Neuronal stem cell (in vitro differentiated cells): ENCODE measurements around the gene SIX5.
A peak's percentile ranks its signal among the peaks of the same experiment; 100 is the strongest.

Experiments
- DNase-seq: peaks from one replicate; pipeline ENCODE4 v3.0.0-alpha.2; 2013; ENCODE audit warnings: low spot score
- H2AFZ ChIP-seq: one replicate; pipeline ENCODE4 v1.6.1; 2013; ENCODE audit warnings: mild to moderate bottlenecking, low read length, inconsistent platforms
- H2AK5ac ChIP-seq: 2 replicates; pipeline ENCODE4 v1.6.1; 2013; ENCODE audit warnings: low read depth, mild to moderate bottlenecking, inconsistent platforms, low read length, moderate library complexity, mixed read lengths
- H2BK120ac ChIP-seq: 2 replicates; pipeline ENCODE4 v1.6.1; 2013; ENCODE audit warnings: low read depth, mild to moderate bottlenecking, inconsistent platforms, low read length, moderate library complexity, mixed read lengths
- H2BK12ac ChIP-seq: one replicate; pipeline ENCODE4 v1.6.1; 2013; ENCODE audit warnings: low read length, inconsistent platforms
- H2BK15ac ChIP-seq: 2 replicates; pipeline ENCODE4 v1.6.1; 2013; ENCODE audit warnings: mild to moderate bottlenecking, low read length, inconsistent platforms, mixed read lengths
- H2BK5ac ChIP-seq: one replicate; pipeline ENCODE4 v1.6.1; 2013; ENCODE audit warnings: inconsistent platforms, mild to moderate bottlenecking, low read length, moderate library complexity
- H3K14ac ChIP-seq: one replicate; pipeline ENCODE4 v1.6.1; 2013; ENCODE audit warnings: low read length, inconsistent platforms
- H3K18ac ChIP-seq: 2 replicates; pipeline ENCODE4 v1.6.1; 2013; ENCODE audit warnings: low read length, inconsistent platforms
- H3K23ac ChIP-seq: 2 replicates; pipeline ENCODE4 v1.6.1; 2013; ENCODE audit warnings: low read depth, mild to moderate bottlenecking, mixed read lengths, low read length, inconsistent platforms; ENCODE audit not compliant: poor library complexity
- H3K27ac ChIP-seq: replicated peaks from 3 replicates; pipeline ENCODE4 v1.5.1; 2013; ENCODE audit warnings: low read length, inconsistent platforms
- H3K27me3 ChIP-seq, 3 experiments: 2 replicates each; pipeline ENCODE4 v1.6.1; 2013; ENCODE audit warnings: low read length in 3 of 3, mild to moderate bottlenecking in 2 of 3, inconsistent platforms in 1 of 3, low read depth in 1 of 3, mixed read lengths in 1 of 3, moderate library complexity in 1 of 3; ENCODE audit not compliant: control insufficient read depth in 3 of 3, insufficient read depth in 3 of 3
- H3K36me3 ChIP-seq, 2 donors: replicated peaks in 1 of 2; 2 replicates each; pipeline ENCODE4 v1.6.1; 2013; ENCODE audit warnings: low read length in 2 of 2; ENCODE audit not compliant: control insufficient read depth in 2 of 2, insufficient read depth in 2 of 2
- H3K4ac ChIP-seq: 2 replicates; pipeline ENCODE4 v1.6.1; 2013; ENCODE audit warnings: inconsistent platforms, mild to moderate bottlenecking, low read length, moderate library complexity
- H3K4me1 ChIP-seq, 2 donors: 1 replicate in 1 of 2; 2 replicates in 1 of 2; pipeline ENCODE4 v1.6.1; 2013; ENCODE audit warnings: low read length in 2 of 2, low read depth in 1 of 2; ENCODE audit not compliant: control insufficient read depth in 2 of 2, insufficient read depth in 1 of 2
- H3K4me2 ChIP-seq: one replicate; pipeline ENCODE4 v1.6.1; 2013; ENCODE audit warnings: mild to moderate bottlenecking, low read length, inconsistent platforms; ENCODE audit not compliant: insufficient read depth, poor library complexity, severe bottlenecking
- H3K4me3 ChIP-seq, 2 donors: 2 replicates each; pipeline ENCODE4 v1.5.1; 2013; ENCODE audit warnings: low read length in 2 of 2, mild to moderate bottlenecking in 2 of 2, inconsistent platforms in 1 of 2, moderate library complexity in 1 of 2
- H3K79me1 ChIP-seq: one replicate; pipeline ENCODE4 v1.6.1; 2013; ENCODE audit warnings: low read depth, mild to moderate bottlenecking, inconsistent platforms, low read length, moderate library complexity
- H3K9ac ChIP-seq: one replicate; pipeline ENCODE4 v1.6.1; 2013; ENCODE audit warnings: mild to moderate bottlenecking, low read depth, low read length, inconsistent platforms; ENCODE audit not compliant: poor library complexity
- H3K9me3 ChIP-seq, 2 donors: replicated peaks in 1 of 2; 2 replicates each; pipeline versions ENCODE3 to v1.6.1; 2013; ENCODE audit warnings: low read length in 2 of 2, mild to moderate bottlenecking in 2 of 2, inconsistent platforms in 1 of 2, low read depth in 1 of 2, mixed read lengths in 1 of 2, moderate library complexity in 1 of 2; ENCODE audit not compliant: control insufficient read depth in 2 of 2, insufficient read depth in 1 of 2
- H4K8ac ChIP-seq: one replicate; pipeline ENCODE4 v1.6.1; 2013; ENCODE audit warnings: low read depth, mild to moderate bottlenecking, inconsistent platforms, low read length, moderate library complexity
- H4K91ac ChIP-seq: one replicate; pipeline ENCODE4 v1.6.1; 2013; ENCODE audit warnings: low read length, low read depth, mild to moderate bottlenecking, inconsistent platforms; ENCODE audit not compliant: poor library complexity
- WGBS, 2 donors: extraction: QIAGEN DNeasy Blood & Tissue Kit; methylation state at CpG; one replicate each; pipeline ENCODE4 v1.1.7; 2013; ENCODE audit warnings: missing lambda C conversion rate in 2 of 2, mixed read lengths in 1 of 2; ENCODE audit not compliant: insufficient read length in 2 of 2, insufficient replicate concordance in 1 of 2; ENCODE audit errors: extremely low coverage in 2 of 2; 5-methylcytosine and 5-hydroxymethylcytosine counted together

The SIX5 gene

GRCh38 chr19:45784096-45784495 is 15.0 kb upstream of the SIX5 start:
- H3K4me2 ChIP-seq: no peak overlapping the region
- no peak overlapping the region for H3K18ac ChIP-seq
- no peak overlapping the region for H2AFZ ChIP-seq
- H3K36me3 ChIP-seq: peaks cover 40 to 67% of the 10 kb centered on the region in 2 donors
- no peak overlapping the region for H2AK5ac ChIP-seq
- H3K23ac ChIP-seq: no peak overlapping the region
- H3K27ac ChIP-seq: no peak overlapping the region
- no peak overlapping the region for H3K4ac ChIP-seq
- H2BK15ac ChIP-seq: no peak overlapping the region
- H3K9me3 ChIP-seq: no peaks in the 10 kb centered on the region
- H3K14ac ChIP-seq: no peak overlapping the region
- H3K27me3 ChIP-seq: peaks cover 0 to 6% (median 0%) of the 10 kb centered on the region in 3 experiments
- no peak for DNase-seq
- H4K8ac ChIP-seq: no peak overlapping the region
- H3K4me3 ChIP-seq: no peak overlapping the region
- no peak overlapping the region for H3K9ac ChIP-seq
- no CpG with 5 or more reads among the region's 4 CpGs for WGBS, 2 donors
- H2BK5ac ChIP-seq: no peak overlapping the region
- H2BK120ac ChIP-seq: no peak overlapping the region
- peaks cover 19 to 20% of the 10 kb centered on the region in 2 donors for H3K4me1 ChIP-seq
- peaks cover 10% of the 10 kb centered on the region for H3K79me1 ChIP-seq
- no peak overlapping the region for H2BK12ac ChIP-seq
- H4K91ac ChIP-seq: no peak overlapping the region

GRCh38 chr19:45782820-45783785 is 14.1 kb upstream of the SIX5 start:
- Histone ChIP-seq H3K36me3 (peaks cover 32 to 67% of the 10 kb centered on the region in 2 donors), H2AK5ac (peak overlapping the region; percentile 83), H3K18ac (peak overlapping the region; percentile 7), H3K27me3 (peaks cover 0 to 6% (median 0%) of the 10 kb centered on the region in 3 experiments), H2BK12ac (no peak overlapping the region), H3K14ac (peak overlapping the region; percentile 47), H3K4me2 (no peak overlapping the region), H2BK120ac (peak overlapping the region; percentile 51), H2BK15ac (no peak overlapping the region), H3K4me3 (no peak overlapping the region), H4K91ac (no peak overlapping the region), H3K23ac (no peak overlapping the region), H4K8ac (no peak overlapping the region), H3K9me3 (no peaks in the 10 kb centered on the region), H2BK5ac (peak overlapping the region; percentile 57), H3K9ac (no peak overlapping the region), H3K4ac (no peak overlapping the region), H2AFZ (no peak overlapping the region), H3K79me1 (peaks cover 6% of the 10 kb centered on the region), H3K4me1 (peaks cover 19 to 24% of the 10 kb centered on the region in 2 donors), H3K27ac (no peak overlapping the region)
- no CpG with 5 or more reads among the region's 26 CpGs for WGBS, 2 donors
- no peak for DNase-seq

GRCh38 chr19:45782162-45782691 is 13.2 kb upstream of the SIX5 start, which contains the start of gene DMPK:
Gene DMPK, minus strand, starts transcription at chr19:45782490. Its CDS starts 138 bp downstream, at chr19:45782352.
- H3K23ac ChIP-seq: no peak within 1 kb of the TSS
- peak within 1 kb of the TSS; percentile 3 for H3K9ac ChIP-seq
- peaks cover 0 to 6% (median 0%) of the 10 kb centered on the region in 3 experiments for H3K27me3 ChIP-seq
- H3K18ac ChIP-seq: peak within 1 kb of the TSS; percentile 85
- no CpG with 5 or more reads among the region's 18 CpGs for WGBS, 2 donors
- no peak within 1 kb of the TSS for H3K4ac ChIP-seq
- H3K79me1 ChIP-seq: peaks cover 6% of the 10 kb centered on the region
- H2BK12ac ChIP-seq: no peak within 1 kb of the TSS
- H3K4me3 ChIP-seq: no peak within 1 kb of the TSS
- DNase-seq: no peak
- H2AK5ac ChIP-seq: peak within 1 kb of the TSS; percentile 88
- no peaks in the 10 kb centered on the region for H3K9me3 ChIP-seq
- peak within 1 kb of the TSS; percentile 47 for H3K14ac ChIP-seq
- H4K8ac ChIP-seq: no peak within 1 kb of the TSS
- H4K91ac ChIP-seq: no peak within 1 kb of the TSS
- no peak within 1 kb of the TSS for H2AFZ ChIP-seq
- peak within 1 kb of the TSS; percentile 51 for H2BK120ac ChIP-seq
- peaks cover 19 to 24% of the 10 kb centered on the region in 2 donors for H3K4me1 ChIP-seq
- no peak within 1 kb of the TSS for H3K27ac ChIP-seq
- H3K4me2 ChIP-seq: peak within 1 kb of the TSS; percentile 24
- H3K36me3 ChIP-seq: peaks cover 36 to 69% of the 10 kb centered on the region in 2 donors
- H2BK15ac ChIP-seq: no peak within 1 kb of the TSS
- H2BK5ac ChIP-seq: peak within 1 kb of the TSS; percentile 57
